Measurements from ENCODE around the gene ATP1A3.
"Not testable (repeated sequence)": the region's sequence is repeated elsewhere in the genome, so short reads cannot be mapped to it uniquely, and the experiment has no call there.

The ATP1A3 gene

DNA sequence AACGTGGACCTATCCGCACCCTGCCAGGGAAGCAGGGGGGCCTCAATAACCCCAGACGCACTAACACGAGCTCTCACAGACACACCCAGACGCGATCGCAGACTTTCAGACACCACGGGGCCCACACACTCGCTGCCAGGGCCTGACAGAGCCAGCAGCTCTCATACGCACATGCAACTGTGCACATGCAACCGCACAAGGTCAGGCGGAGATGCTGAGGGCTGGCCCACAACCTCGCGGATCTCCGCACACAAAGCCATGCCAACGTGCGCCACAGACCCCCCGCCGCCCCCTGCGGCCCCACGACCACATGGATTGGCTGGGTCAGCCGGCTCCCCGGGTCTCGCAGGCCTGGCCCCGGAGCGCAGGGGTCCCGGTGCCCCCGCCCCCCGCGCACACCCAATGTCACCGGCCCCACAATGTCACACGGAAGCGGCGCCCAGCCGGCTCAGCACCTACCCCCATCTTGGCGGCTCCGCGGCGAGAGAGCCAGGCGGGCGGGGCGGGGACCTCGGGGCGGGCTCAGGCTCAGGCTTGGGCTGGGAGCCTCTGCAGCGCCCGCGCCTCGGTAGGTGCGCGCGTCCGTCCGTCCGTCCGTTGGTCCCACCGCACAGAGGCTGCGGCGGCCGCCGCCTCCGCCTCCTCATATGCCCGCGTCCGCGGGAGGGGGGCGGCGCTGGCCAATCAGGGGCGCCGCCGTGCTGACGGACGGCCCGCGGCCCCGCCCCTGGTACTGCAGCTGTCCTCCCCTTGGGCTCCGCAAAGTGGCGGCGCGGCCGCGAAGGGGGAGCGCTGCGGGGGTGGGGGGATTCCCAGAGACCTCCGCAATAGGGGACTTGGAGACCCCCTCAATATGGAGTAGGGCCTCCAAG, at the start of gene ATP1A3:
ATP1A3 (minus strand) TSS at position 619 of the 872 bp plus-strand sequence; CDS start at position 465, 154 bp downstream.
- peak; percentile 64 to 72 for DNase-seq

DNA sequence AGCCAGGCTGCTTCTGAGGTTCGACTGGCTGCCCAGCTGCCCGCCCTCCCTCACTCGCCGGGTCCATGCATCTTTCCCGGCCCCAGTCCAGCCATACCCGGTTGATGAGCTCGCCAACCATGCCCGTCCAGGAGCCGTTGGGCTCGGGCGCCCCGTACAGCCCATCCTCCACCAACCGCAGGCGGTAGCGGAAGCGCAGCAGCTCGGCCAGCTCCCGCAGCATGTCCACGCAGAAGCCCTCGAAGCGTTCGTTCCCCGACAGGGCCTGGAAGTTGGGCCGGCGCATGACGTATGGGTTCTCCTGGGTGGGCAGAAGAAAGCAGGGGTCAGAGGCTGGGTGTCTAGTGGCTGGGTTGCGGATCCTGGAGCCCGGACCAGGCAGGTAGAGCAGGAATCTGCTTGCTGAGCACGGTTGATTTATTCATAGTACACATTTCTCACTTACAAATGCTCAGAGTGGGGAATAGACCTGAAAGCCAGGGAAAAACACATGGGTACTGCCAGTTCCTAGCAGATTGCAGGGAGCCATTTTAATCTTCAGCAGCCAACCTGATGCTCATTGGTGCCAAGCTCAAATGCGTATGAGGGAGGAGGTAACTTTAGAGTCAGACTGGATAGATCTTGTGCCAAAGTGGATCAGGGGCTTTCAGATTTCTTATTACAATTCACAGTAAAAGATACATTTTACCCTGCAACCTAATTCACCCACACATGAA, 48.6 kb upstream of the ATP1A3 start:
- no peak for DNase-seq

DNA sequence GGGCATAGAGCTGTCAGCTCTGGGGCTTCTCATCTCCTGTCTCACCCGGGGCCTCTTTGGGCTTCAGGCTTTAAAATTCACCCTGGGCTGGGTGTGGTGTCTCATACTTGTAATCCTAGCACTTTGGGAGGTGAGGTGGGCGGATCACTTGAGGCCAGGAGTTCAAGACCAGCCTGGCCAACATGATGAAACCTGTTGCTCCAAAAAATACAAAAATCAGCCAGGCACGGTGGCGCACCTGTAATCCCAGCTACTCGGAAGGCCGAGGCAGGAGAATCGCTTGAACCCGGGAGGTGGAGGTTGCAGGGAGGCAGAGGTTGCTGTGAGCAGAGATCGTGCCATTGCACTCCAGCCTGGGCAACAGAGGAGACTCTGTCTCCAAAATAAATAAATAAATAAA, 46.5 kb upstream of the ATP1A3 start:
- not testable (repeated sequence) for DNase-seq

DNA sequence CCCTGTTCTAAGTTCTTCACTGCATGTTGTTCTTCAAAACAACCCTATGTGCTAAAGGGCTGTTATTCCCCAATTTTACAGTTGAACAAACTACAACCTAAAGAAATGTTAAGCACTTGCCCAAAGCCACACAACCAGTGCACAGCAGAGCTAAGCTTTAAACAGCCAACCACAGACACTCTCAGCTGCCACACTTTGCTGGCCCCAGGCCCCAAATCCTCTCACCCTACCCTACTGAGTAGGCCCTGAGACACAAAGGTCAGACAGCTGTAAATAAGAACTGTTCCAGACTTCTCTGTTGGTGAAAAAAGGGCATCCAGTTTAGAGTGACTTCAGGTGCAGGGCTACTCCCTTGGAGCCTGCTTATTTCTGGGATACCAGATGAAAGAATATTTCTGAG, 46.0 kb upstream of the ATP1A3 start:
- no peak for DNase-seq

DNA sequence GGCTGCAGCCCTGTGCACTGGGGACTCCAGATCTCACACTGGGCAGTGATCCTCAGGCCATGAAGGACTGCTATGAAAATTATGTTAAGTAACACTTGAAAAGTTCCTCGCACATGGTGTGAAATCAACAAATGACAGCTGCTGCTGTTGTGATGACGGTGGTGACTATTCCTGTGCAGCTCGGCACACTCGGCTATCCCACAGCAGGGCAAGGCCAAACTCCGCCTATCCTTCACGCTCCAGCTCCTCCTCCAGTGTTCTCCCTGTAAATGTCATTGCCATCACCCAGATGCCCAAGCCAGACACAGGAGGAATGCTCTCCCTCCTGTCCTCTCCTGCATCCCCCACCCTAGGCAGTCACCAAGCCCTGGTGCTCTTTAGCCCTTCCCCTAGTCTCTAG, 44.6 kb upstream of the ATP1A3 start:
- no peak for DNase-seq

DNA sequence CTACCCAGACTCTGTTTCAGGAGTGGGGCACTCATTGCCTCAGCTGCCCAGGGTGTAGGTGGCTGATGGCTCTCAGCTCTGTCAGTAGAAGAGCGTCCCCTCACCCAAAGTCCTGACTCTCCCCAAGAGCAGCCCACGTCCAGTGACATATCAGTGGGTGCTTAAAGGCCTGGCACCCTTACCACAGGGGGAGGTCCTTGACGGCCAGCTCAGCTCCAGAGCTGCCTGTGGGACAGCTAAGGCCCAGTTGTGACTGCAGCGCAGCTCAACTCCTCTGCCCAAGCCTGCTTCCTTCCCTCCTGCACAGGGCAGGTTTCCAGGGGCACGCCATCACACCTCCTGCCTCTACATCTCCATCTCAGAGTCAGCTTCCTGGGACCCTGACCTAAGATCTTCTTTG, 43.6 kb upstream of the ATP1A3 start:
- no peak for DNase-seq

DNA sequence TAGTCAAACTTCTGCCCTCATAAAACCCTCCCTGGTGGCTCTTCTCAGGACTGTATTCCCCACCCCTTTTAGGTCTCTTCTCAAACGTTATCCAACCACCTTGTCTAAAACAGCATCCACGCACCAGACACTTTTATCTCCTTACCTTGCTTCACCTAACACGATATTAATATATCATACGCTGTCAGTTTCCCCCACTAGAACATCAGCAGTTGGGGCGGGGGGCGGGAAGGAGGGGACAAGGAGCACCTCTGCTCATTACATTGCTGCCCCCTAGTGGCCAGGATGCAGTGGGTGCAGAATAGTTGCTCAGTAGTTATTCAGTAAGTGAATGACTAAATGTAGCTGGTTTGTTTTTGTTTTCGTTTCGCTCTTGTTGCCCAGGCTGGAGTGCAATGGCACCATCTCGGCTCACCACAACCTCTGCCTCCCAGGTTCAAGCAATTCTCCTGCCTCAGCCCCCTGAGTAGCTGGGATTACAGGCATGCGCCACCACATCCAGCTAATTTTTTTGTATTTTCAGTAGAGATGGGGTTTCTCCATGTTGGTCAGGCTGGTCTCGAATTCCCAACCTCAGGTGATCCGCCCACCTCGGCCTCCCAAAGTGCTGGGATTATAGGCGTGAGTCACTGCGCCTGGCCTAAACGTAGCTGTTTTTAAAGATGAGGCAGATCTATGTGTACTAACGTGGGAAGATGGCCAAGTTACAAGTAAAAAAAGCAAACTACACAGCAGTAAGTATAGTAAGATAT, 40.8 kb upstream of the ATP1A3 start:
- DNase-seq = peak; percentile 64 to 75

DNA sequence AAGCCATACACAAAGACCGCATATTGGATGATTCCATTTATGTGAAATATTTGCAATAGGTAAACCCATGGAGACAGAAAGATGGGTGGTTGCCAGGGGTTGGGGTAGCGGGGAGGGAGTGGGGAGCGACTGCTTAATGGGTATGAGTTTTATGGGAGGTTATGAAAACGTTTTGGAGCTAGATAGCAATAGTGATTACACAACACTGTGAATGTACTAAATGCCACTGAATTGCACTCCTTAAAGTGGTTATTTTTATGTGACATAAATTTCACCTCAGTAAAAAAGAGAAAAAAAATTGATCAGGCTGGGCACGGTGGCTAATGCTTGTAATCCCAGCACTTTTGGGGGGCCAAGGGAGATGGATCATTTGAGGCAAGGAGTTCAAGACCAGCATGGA, 39.4 kb upstream of the ATP1A3 start:
- DNase-seq = no peak

DNA sequence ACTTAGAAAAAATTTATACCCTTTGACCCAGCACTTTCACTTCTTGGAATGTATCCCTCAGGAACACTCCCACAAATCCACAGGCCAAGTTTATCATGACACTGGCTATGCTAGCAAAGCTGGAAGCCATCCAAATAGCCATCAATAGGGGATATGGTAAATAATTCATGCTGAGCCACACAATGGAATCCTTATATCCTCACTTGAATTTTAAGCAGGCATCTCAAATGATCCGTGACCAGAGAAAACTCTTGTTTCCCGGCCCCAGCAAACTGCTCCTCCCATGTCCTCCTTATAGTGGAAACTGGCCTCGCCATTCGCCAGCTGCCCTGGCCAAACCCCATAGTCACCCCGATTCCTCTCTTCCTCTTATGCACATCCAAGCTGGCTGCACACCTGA, 38.4 kb upstream of the ATP1A3 start:
- DNase-seq = no peak

DNA sequence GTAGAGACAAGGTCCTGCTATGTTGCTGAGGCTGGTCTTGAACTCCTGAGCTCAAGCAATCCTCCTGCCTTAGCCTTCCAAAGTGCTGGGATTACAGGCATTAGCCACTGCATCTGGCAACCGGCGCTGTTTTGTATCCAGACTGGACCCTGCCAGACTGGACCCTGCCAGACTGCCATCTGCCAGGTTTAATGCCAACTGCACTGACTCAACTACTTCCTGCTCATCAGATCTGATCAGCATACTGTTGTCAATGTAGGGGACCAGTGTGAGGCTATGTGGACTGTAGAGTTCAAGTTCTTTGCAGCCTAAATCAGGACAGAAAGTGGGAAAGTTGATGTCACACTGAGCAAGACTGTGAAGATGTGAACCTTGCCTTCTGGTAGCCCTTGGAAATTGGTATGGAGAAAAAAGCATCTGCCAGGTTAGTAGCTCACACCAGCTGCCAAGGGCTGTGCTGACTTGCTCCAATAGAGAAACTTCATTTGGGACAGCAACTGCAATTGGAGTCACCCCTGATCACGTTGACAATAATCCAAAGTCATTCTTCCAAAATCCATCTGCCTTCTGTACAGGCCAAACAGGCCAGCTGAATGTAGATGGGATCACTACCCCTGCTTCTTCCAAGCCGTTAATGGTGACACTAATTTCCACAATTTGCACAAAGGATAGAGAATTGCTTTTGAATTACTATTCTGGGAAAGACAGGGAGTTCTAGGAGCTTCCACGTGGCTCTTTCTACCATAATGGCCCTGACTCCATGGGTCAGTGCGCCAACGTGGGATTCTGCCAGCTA, 36.8 kb upstream of the ATP1A3 start:
- no peak for DNase-seq

DNA sequence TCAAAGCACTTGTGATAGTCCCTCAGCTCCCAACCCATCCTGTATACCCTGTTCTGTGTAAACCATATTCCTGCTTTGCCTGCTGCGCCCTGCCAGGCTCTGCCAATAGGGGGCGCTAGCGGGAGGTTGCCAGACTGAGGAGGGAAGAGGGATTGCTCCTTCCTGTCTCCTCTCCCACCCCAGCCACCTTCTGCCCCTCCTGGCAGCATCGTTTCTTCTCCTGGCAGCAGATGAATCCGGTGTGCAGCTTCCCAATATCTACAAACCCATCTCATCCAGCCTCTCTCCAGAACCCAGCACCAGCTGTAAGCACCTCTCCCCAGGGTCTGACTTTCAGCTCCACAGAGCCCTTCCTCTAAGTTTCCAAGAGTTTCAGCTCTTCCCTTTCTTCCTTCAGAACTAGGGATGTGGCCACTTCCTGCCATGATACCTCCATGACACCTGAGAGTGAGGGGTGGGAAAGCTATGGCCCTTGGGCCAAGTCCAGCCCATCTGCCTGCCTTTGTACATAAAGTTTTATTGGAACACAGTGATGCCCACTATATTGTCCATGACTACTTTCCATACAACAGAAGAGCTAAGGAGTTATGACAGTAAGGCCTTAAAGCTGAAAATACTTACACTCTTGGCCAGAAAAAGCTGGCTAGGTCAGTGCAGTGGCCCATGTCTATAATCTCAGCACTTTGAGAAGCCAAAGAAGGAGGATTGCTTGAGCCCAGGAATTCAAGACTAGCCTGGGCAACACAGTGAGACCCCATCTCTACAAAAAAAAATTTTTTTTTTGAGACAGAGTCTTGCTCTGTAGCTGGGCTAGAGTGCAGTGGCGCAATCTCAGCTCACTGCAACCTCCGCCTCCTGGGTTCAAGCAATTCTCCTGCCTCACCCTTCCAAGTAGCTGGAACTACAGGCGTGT, 34.5 kb upstream of the ATP1A3 start:
- peak; percentile 40 to 52 for DNase-seq

DNA sequence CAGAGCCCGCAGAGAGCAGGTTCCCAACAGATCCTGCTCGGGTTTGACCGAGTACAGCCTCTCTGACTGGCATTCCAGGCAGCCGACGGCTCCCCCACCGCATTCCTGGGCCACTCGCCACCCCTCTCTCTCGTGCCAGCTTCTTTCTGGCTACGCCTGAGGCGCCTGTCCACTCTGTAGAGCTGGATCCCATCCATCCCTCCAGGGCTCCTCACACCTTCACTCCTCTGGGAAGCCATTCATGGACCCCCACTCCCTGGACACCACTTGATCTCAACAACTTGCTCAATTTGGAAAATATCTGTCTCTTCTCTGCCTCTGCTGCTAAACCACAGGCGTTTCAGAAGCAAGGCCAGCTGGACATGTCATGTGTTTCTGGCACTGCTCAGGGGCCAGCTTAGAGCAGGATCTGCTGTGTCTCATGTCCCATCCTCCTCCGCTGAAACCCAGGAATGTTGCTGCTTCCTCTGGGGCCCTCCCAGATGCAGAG, 30.6 kb upstream of the ATP1A3 start:
- DNase-seq = no peak

DNA sequence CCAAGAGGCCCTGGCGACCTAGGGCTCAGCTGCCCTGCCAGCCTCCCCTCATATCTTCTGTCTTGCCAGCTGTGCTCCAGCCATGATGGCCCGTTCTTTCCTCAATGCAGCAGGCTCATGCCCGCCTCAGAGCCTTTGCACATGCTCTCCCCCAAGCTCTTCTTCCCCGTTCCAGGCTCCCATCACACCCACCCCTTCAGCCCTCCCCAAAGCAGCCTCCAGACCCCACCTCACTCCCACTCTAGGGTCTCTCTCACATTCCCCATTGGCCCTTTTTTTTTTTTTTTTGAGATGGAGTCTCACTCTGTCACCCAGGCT, 29.9 kb upstream of the ATP1A3 start:
- no peak for DNase-seq

DNA sequence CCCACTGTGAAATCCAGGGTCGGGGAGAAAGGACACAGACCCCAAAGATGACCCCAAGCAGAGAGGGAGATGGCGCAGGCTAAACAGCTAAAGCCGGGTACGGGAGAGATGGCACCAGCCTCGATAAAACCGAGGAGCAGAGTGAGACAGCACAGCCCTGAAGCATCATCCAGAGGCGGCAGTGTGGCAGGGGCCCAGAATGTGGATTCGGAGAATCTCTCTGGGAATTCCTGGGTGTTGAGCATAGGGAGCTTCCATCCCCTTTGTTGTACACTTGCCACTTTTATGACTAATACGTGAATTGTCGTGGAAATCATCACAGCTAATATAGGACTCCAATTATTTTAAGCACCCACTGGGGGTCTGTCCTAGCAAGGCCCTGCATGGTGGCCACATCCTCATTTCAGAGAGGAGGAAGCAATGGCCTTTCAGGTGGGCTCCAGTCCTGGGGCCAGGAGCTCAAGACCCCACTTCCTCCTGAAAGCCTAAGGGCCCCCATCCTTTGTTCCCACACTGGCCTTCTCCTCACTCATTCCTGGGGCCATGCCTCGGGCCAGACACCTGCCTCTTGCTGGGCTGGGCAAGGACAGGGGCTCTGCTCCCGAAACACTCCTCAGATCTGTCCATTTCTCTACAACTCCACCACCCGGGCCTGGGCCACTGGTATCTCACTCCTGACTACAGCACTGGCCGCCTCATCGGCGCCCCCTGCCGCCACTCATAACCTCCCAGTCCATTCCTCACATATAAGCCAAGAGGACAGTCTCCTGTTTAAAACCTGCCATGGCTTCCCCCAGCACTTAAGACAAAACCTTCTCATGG, 29.3 kb upstream of the ATP1A3 start:
- DNase-seq = peak; percentile 29 to 42

DNA sequence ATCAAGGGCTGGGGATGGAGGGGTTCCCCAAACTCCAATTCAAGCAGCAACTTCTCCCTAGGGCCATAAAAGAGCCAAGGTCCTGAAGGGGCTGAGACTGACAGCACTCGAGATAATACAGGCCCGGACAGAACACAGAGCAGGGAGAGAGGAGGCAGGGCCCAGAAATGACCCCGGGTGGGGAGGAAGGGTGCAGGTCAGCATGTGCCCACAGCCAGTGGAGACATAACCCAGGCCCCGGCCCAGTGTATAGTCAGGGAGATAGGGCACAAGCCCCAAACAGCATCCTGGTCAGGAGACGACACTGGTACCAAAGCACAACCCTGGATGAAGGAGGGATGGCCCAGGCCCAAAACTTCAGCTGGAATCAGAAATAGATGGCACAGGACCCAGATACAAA, 28.6 kb upstream of the ATP1A3 start:
- DNase-seq = no peak

DNA sequence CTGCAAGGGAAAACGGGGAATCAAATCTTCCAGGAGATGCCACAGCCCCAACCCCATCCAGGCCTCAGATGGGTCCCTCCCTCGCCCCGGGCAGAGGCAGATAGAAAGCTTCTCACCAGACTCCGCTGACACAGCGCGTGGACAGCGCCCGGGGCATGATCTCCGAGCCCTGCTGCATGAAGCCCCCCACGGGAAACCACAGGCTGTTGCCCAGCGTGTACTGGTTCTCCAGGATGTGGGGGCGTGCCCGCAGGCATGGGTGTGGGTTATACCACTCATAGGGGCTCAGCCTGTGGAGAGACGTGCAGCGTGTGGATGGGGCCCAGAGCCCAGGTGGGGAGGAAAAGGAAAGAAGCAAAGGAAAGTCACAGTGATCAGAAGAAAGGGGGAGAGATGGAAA, 27.2 kb upstream of the ATP1A3 start:
- no peak for DNase-seq

DNA sequence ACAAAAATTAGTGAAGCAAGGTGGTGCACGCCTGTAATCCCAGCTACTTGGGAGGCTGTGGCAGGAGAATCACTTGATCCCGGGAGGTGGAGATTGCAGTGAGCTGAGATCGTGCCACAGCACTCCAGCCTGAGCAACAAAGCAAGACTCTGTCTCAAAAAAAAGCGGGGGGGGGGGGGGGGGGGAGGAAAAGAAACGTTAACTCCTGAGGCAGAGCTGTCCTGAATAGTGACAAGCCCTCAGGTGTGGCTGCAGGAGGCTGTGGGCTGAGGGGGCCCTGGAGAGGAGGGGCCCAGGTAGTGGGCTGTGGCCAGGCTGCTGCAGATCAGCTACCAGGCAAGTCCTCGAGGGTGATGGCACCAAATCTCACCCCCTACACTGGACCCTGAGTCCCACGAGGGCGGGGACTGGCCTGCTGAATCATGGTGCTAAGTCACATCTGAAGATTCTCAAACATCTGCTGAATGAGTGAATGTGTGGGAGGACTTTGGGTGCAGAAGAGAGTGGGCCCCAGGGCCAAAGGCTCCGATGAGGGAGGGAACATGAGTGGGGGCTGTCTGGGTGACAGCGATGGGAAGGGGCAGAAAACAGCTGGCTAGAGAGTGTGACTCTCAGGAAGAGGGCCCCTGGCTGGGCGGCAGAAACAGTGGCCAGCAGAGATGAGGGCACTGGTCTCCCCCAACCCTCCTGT, 24.6 kb upstream of the ATP1A3 start:
- DNase-seq = no peak

DNA sequence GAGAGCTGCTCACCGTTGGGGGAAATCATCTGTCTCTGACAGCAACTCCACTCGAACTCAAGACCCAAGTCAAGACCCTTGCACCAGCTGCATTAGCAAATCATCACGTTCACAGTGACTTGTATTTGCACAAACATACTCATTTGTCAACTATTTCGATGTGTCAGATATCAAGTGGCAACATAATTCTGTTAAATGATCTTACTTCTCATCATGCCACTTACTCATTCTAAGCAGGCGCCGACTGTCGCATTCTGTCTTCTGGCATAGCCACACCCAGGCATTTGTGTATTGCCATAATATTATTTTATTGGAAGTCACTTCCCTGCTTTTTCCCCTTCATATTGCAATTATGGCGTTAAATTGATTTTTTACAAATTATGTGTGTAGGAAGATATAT, 23.0 kb upstream of the ATP1A3 start:
- no peak for DNase-seq

DNA sequence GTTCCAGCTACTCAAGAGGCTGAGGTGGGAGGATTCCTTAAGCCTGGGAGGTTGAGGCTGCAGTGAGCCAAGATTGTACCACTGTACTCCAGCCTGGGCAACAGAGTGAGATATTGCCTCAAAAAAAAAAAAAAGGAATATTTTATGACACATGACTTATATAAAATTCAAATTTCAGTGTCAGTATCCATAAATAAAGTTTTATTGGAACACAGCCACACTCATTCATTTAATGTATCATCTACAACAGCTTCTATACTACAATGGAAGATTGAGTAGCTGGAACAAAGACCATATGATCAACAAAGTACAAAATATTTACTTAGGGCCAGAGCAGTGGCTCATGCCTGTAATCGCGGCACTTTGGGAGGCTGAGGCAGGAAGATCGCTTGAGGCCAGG, 18.7 kb upstream of the ATP1A3 start:
- not testable (repeated sequence) for DNase-seq

All from stimulated activated CD4-positive, alpha-beta T cell treated with anti-CD3 and anti-CD28 coated beads, Interleukin-2, amount 100 ng/mL, for 24 hours (primary cell).